K562 (cell line): Measurements from ENCODE around the gene SAP30L.

Experiments used
- CTCF ChIP-seq, 3 experiments: IDR thresholded peaks in 2 of 3; conservative IDR thresholded peaks in 1 of 3; 2 replicates each; pipeline ENCODE4 v1.5.1; 2011 to 2012; ENCODE audit warnings: low read length in 3 of 3, mild to moderate bottlenecking in 3 of 3, control low read depth in 2 of 3, improper control_type of control experiment in 1 of 3, inconsistent platforms in 1 of 3, low read depth in 1 of 3, mixed read lengths in 1 of 3, moderate library complexity in 1 of 3; ENCODE audit not compliant: insufficient read depth in 2 of 3
- EP300 ChIP-seq: IDR thresholded peaks from 2 replicates; pipeline ENCODE4 v1.6.1; 2012; ENCODE audit warnings: low read length, improper control_type of control experiment
- PCBP2 ChIP-seq: fragments of 200-400 bp; formaldehyde crosslinking; IDR thresholded peaks from 2 replicates; pipeline ENCODE4 v1.6.1; 2018; ENCODE audit warnings: low read length, low read depth, mild to moderate bottlenecking, moderate library complexity; ENCODE audit not compliant: poor library complexity, severe bottlenecking
- ZBTB8A ChIP-seq: fragments of 450-650 bp; IDR thresholded peaks from 2 replicates; pipeline ENCODE4 v1.6.1; 2018; ENCODE audit warnings: mild to moderate bottlenecking, moderate library complexity; ENCODE audit not compliant: partially characterized antibody
- ZFPM2 ChIP-seq: fragments of 250-450 bp; sonication (Bioruptor Pico); IDR thresholded peaks from 2 replicates; pipeline ENCODE4 v1.5.1; 2022; ENCODE audit warnings: mild to moderate bottlenecking
- ZNF174 ChIP-seq: fragments of 250-450 bp; sonication (Bioruptor Pico); IDR thresholded peaks from 2 replicates; pipeline ENCODE4 v1.4.0; 2020; ENCODE audit warnings: mild to moderate bottlenecking

GRCh38 chr5:154403234-154403633, 42.6 kb upstream of the SAP30L start:
- TF ChIP-seq CTCF (IDR thresholded peaks at IDR 0.05 in 2 of 3, conservative IDR thresholded peaks at IDR 0.05 in 1 of 3; ENCODE audit: insufficient read depth in 2 of 3, low read depth in 1 of 3, low read length in 3 of 3) (no peak), EP300 (no peak), ZFPM2 (CRISPR knock-in tag) (no peak), ZNF174 (no peak), ZBTB8A (no peak), PCBP2 (no peak)
